Activated CD4-positive, CD25-positive, alpha-beta regulatory T cell (primary cell): Measurements from ENCODE around the gene OR5H2.

Experiments
- DNase-seq, 4 experiments: peaks; one replicate each; lab custom pipeline; 2025; lab: John Stamatoyannopoulos, UW

OR5H2 gene

GRCh38 chr3:98331329-98331728, 49.0 kb downstream of the OR5H2 start:
- no peak for DNase-seq
